HG03060 (cell line): ENCODE data around the gene CACNA1B.

ENCODE experiments used
- ATAC-seq: cut with Tn5 transposase; IDR thresholded peaks from one replicate; pipeline ENCODE4 v1.9.1; 2021; ENCODE audit warnings: low read depth, moderate number of reproducible peaks; ENCODE audit not compliant: unreplicated experiment

Gene CACNA1B

DNA sequence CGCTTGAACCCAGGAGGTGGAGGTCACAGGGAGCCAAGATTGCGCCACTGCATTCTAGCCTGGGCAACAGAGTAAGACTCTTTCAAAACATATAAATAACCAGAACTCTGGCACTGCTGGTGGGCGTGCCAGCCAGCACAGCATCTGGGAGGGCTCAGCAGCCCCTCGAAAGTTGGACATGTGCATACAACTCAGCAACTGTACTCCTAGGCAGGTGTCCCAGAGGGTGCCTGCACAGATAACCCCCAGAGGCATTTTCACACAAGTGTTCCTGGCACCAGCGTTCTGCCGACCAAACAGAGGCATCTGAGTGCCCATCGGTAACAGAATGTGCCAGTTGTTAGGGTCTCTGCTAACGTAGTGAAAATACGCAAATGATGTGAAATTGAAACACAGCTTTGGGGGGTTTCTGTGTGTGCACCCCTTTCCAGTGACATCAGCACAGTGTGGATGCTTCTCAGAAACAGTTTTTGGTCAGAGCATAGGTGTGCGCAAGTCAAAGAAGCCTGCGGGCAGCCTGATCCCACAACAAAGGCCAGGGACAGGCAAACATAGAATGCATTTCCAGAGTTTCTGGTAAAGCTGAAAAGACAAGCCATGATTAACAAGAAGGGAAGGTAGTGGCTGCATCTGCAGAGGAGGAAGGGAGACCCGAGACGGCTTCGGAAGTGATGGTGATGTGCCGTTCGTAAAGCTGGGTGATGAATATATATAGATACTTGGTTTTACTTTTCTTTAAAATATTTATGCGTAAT lies 190.2 kb downstream of the CACNA1B start:
- ATAC-seq, result no peak

DNA sequence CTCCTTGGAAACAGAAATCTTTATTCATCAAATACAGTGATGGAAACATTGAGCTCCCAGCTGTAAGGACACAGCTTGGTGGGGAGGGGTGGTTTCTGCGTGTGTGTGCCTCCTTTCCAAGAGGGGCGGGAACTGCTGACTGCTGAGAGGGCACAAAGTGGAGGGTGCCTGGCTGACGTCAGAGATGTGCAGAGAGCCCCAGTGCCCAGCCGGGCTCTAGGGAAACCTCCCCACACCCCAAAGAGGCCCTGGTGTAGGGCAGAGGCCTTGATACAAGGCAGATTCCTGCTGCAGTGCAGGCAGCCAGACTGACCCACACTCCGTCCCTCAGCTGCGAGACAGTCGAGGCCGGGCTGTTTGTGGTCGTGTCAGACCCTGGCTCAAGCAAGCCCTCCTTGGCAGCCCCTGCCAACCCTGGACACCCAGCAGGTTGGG lies 191.0 kb downstream of the CACNA1B start:
- no peak for ATAC-seq

DNA sequence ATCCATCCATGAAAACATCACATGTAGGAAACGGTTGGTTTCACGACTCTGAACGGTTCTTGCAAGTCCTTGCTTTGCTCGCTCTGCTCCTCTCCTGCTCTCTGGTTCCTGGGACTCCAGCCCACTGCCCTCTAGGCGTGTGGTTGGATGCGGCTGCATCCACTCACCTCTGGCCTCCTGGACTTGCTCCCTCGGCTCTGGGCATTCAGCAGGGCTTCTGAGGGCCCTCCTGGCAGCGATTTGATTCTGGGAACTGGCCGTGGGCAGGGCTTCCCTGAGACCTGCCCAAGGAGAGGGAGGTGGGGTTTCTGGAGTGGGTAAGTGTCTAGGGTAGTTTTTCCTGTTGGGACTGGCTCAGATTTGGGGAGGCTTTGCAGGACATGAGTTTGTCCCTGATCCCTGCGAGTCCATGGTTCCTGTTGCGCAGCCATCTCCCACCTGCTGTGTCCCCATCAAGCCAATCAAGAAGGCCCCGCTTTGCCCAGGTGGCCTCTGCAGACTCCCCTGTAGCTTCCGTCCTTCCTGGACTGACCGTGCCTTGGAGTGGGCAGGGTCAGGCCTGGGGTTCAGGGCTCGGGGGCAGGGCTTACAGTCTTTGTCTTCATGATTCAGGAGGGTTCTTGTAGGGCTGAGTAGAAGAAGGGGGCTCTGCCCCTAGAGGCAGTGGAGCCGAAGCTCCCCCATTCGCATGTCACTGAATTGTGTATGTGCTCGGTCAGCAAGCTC lies 192.3 kb downstream of the CACNA1B start:
- ATAC-seq, result no peak

DNA sequence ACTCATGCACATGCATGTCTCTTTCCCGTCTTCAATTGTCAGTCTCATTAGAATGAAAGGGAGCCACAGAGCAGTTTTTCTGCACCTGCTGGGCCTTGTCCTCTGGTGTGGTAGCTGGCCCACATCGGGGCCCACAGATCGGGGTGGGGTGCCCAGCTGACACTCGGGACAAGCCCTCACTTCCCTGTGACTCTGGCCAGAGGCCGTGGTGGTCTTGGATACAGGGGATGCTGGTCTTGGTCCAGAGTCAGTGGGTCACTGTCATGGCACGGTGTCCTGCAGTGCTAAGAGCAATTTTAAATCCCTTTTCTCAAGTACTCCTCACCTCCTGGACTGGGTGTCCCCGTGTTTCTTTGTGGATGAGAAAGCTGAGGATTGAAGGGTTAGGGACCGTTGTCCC lies 193.2 kb downstream of the CACNA1B start:
- ATAC-seq, result no peak

DNA sequence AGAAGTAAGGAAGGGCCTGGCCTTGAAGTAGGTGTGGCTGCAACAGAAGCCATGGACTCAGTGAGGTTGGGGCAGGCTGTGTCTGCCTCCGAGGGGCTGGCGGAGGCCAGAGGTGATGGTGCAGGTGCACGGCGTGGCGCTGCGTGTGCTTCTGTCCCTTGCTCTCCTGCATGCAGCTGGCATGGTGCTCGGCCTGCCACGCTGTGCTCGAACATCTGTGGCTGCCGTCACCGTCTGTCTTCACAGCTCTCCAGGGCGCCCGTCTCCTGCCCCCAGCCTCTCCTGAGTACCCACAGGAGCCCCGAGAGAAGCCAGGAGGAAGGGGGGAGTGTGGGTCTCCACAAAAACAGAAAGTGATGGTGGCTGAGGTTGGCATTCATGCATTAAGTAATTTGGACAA lies 193.7 kb downstream of the CACNA1B start:
- no peak for ATAC-seq

DNA sequence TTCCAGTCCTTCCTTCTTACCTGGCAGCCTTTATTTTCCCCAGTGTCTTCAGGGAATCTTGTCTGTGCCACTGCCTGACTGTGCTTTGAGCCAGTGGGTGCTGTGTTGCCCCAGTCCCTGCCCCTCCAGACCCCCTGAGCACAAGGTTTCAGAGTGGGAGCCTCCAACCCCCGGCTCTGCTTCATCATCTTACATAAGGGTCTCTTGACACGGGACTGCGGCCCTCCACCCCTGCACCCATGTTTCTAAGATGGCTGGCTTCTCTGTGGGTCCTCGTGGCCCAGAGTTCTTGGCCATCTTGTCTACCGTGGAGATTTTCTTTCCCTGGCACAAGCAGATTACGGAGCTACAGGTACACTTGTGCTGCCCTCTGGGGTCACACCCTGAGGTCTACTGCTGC lies 194.1 kb downstream of the CACNA1B start:
- no peak for ATAC-seq

DNA sequence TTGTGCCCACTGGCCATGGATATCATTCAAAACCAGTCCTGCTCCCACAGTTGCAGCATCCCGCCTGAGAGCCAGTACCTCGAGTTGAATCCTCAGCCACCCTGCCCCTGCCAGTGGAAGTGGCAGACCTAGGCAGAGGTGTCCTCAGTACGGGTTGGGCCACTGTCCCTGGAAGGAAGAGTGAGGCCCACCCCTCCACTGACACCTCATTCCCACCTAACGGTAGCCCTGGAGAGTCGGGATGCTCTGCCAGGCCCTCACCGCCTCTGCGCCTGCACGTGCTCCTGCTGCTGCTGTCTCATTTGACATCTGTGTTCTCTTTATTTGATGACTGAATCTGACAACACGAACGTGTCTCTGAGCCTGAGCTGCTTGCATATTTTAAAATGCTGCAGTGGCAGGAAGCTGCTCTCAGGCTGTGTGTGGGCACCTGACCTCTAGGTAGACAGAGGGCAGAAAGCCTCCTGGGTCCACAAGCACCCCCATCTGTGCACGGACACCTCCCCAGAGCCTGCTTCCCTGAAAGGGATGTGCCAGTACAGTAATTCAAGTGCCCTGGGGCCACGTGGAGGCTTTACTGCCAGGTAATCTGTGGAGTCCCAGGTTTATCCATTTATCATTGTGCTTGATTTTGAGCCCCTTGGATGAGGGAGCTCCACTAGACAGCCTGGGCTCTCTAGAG lies 194.7 kb downstream of the CACNA1B start:
- no peak for ATAC-seq

DNA sequence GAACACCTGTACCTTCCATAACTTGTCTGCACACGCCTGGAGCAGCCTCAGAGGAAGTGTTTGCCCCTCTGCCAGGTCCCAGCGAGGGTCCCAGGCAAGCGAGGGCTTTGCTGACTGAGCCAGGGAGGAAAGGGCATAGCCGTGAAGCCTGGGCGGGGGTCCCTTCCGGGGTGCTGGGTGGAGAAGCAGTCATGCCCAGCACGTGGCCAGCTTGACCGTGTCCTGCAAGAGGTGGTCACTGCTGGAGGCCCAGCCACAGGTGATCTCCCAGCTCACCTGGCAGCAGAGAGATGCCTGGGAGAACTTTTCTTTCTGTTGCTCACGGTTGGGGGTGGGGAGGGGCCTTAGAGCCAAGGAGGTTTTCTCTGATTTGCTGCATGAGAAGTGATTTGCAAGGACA lies 195.3 kb downstream of the CACNA1B start:
- ATAC-seq, result no peak

DNA sequence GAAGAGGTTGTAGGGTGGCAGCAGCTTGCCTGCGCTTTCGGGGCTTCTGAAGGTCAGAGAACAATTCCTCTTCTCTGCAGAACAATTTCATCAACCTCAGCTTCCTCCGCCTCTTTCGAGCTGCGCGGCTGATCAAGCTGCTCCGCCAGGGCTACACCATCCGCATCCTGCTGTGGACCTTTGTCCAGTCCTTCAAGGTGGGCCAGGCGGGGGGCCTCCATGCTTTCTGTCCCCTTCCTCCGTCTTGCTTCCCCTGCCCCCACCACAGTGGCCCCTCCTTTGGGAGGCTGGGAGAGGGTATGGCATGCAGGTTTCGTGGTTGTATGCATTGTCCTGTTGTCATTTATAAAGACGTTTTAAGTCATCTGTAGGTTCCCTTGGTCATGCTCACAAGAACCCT lies 195.8 kb downstream of the CACNA1B start:
- no peak for ATAC-seq

DNA sequence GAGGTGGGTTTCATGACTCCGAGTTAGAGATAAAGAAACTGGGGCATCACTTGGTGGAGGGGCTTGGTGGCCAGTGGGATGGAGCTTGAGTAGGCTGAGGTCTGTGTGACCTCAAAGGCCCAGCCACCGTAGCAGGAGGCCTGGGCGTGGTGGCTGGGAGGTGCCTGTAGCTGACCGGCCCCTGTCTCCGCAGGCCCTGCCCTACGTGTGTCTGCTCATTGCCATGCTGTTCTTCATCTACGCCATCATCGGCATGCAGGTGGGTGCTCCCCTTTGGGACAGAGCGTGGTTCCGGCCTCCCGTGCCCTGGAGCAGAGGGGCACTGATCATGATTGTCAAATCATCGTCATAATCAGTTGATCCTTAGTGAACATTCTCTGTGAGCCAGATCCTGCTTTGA lies 196.2 kb downstream of the CACNA1B start:
- no peak for ATAC-seq

DNA sequence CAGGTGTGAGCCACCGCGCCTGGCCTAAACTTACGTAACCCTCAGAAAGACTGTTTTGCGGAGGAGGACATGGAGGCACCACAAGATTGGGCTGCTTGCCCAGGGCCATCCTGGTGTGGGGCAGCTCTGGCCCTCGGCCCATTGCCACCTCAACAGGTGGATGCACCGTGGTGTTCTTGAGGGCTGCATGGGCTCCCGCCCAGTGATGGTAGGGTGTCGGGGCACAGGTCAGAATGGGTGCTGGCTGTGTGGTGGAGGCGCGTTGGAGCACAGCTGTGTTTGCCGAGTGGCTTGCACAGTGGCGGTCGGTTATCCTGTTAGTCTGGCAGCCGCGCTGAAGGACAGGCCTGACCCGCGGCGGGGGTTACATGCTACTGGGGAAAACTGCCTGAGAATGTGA lies 196.9 kb downstream of the CACNA1B start:
- no peak for ATAC-seq

DNA sequence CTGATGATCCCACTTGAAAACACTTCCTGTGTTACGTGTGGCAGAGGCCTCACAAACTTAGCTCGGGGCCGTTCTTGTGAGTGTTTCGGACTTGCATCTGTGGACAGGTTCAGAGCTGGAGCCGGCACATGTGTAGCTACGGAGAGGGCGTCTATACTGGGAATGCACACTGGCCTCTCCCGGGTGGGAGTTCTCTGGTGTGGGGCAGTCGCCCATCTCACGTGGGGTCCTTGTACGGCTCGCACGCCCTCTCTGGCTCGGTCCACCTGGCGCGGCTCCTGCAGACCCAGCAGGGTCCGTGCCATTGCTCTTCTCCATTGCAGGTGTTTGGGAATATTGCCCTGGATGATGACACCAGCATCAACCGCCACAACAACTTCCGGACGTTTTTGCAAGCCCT lies 197.9 kb downstream of the CACNA1B start:
- no peak for ATAC-seq

DNA sequence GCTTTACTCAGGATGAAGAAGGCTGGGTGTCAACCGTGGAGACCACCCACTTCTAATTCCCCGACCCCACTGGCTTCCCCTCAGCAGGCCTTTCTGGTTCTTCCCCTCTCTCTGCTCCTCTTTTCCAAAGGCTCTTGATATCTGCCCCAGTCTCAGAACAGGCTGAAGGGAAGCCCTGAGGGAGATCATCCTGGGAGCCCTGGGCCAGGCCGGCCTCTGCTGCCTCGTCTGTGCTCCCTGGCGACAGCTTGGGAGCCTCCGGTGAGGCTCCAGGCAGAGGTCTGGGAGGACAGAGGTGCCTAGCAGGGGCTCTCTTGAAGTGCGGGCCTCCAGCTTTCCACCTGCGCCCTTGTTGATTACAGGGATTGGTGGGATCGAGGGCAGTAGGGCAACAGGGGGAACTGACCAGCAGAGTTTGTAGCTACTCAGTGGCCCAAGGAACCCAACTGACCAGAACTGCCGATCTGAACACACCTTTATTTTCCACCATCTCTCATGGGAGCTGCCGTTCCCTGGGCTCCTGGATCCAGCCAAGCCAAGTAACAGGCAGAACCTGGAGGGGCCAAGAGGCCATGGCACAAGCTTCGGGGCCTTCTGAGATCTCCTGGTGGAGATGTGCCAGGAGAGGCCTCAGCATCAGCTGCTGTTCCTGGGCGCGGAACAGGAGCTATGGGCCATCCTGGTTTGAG lies 198.5 kb downstream of the CACNA1B start:
- ATAC-seq, result no peak

DNA sequence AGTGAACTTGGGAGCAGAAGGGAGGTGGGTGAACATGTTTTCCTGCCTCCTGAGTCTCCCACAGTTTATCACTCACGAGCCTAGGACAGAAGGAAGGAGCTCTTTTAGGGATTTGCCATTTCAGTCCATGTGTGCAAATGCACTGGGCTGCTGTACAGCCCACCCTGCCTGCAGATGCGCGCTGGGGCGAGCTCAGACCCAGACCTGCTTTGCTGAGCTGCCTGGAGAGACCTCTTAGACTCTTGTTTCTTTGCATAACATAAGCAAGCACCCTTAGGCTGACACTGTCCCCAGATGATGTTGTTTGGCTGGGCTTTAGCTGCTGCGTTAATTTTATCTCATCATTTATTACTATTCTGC lies 199.0 kb downstream of the CACNA1B start:
- ATAC-seq, result no peak

DNA sequence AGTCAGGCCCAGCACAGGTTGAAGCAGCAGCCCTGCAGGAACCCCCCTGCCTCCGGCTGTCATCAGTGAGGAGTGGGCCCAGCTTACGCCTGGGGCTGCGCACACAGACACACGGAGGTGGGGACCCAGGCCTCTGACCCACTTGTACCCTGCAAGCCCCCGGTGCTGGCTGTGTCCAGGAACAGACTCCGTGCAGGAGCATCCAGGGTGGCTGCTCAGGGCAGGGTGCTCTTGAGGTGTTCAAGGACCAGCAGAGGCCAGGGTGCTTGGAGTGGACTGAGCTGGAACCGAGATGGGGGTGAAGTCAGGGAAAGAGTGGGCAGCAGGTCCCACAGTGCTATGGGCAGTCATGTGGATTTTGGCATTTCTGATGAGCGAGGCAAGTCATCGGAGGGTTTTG lies 199.5 kb downstream of the CACNA1B start:
- ATAC-seq, result no peak

DNA sequence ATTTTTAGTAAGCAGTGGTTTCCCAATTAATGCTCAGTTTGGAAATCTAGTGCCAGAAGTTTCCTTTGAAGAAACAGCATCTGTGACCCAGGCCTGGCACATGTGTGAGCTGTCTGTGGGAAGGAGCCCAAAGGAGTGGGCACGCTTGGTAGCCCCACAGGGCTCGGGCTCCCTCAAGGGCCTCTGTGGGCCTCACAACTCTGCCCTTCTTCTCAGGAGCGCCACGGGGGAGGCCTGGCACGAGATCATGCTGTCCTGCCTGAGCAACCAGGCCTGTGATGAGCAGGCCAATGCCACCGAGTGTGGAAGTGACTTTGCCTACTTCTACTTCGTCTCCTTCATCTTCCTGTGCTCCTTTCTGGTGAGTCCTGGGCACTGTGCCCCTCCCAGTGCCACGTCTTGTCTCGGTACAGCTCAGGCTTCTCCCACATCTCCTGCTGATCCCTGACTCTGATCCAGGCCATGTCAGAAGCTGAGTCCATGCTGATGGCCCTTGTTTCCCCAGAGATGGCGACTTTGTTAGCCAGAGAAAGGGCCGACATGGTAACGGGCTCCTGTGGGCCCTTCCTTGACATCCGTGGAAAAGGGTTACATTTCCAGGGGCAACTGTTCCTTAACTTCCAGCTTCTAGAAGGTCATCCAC lies 200.4 kb downstream of the CACNA1B start:
- no peak for ATAC-seq

DNA sequence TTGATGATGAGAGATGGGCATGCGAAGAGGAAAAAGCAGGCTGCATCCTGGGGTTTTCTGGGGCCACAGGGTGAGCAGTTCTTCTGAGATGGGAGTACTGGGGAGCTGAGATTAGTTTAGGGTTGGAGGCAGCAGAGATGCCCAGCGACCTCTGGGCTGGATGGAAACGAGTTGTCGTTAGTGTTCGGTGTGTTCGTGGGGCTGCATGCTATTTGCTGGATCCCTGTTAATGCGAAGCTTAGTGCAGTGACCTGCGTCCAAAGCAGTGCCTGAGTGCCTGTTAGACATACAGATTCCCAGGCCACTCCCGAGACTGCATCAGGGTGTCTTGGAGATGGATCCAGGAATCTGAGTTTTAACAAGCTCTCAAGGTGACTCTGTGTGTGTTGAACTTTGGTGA lies 201.3 kb downstream of the CACNA1B start:
- no peak for ATAC-seq

DNA sequence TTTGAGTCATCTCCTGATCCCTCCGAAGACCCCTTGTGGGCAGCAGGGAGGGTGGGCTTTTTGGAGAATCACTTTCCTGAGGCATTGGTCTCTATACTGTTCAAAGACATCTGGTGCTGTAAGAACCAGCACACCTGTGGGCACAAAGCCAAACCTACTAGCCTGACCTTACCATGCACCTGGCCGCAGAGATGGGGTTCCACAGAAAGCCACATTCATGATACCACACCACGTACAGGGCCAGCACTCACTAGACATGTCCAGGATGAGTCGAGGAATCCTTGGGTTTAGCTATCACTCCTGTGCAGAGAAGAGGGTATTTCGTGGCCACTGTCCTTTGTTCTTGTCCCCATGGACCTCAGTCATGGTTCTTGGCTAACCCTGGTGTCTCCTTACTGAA lies 203.4 kb downstream of the CACNA1B start:
- no peak for ATAC-seq

DNA sequence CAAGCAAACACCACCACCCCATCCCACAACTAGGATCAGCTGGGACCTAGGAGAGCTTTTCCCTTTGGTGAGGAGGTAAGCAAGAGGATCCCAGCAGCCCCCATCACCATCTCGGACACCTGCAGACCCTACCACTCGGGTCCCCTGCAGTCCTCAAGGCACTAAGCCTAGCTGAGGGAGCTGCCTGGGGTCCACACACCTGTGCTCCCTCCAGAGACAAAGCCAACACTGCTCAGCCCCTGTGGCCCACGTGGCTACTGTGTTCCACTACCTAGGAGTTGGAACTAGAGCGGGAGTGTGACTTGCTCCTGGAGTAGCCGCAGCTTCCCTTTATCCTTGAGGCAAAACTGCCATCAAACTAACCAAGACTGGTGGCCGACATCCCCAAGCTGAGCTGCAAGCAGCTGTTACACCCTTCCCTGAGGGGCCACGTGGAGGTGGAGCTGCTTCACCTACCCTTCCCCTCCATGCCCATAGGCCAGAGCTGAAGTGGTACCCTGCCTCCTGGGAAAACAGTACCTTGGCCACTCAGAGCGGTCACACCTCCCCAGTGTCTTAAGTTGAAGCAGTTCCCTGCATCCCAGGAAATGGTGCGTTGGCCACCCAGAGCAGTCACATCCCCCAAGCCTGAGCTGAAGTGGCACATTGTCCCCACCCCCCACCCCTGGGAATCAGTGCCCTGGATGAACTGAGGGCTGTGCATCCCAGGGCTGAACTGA lies 205.5 kb downstream of the CACNA1B start:
- no peak for ATAC-seq

DNA sequence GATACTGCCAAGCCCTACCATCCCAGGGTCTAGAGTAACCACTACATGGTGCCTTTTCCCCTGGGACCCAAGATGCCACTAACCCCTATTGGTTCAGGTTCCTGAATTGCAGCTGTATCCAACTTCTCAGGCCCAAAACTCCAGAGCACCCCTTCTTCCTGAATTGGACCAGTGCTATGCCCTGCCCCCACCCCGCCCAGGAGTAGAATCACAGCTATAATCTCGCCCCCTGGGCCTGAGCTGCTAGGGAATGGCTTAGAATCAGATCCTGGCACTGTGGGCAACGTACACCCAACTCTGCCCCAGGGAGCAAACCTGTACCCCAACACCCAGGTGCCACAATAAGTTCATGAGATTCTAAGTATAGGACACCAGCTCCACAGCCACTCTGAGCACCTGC lies 206.3 kb downstream of the CACNA1B start:
- no peak for ATAC-seq
